HepG2 (cell line): ENCODE measurements around the gene TMEM134. TPM values are rescaled to one million over a fixed set of nuclear protein-coding genes. Genes with fewer than 3 reads are reported as not detected.
A peak's percentile ranks its signal among the peaks of the same experiment; 100 is the strongest.

ENCODE experiments used
- AKAP8 ChIP-seq: sonication (generic); formaldehyde crosslinking; IDR thresholded peaks from 2 replicates; pipeline ENCODE4 v1.5.1; 2020; ENCODE audit warnings: mild to moderate bottlenecking, missing genetic modification reagents
- ARID2 ChIP-seq: sonication (generic); formaldehyde crosslinking; IDR thresholded peaks from 2 replicates; pipeline ENCODE4 v1.8.1; 2022; ENCODE audit warnings: mild to moderate bottlenecking, missing genetic modification reagents, borderline replicate concordance
- ATM ChIP-seq: fragments of 450-650 bp; IDR thresholded peaks from 2 replicates; pipeline ENCODE4 v1.7.1; 2017; ENCODE audit warnings: mild to moderate bottlenecking, borderline replicate concordance
- DPF2 ChIP-seq: sonication (generic); formaldehyde crosslinking; IDR thresholded peaks from 2 replicates; pipeline ENCODE4 v1.4.0; 2020; ENCODE audit warnings: mild to moderate bottlenecking, low read depth, missing genetic modification reagents, borderline replicate concordance
- LRRFIP1 ChIP-seq: sonication (generic); formaldehyde crosslinking; conservative IDR thresholded peaks from 2 replicates; pipeline ENCODE4 v1.4.0; 2020; ENCODE audit warnings: missing genetic modification reagents
- MBNL3 ChIP-seq: fragments of 250-450 bp; sonication (Bioruptor Pico); conservative IDR thresholded peaks from 2 replicates; pipeline ENCODE4 v1.8.0; 2022; ENCODE audit warnings: mild to moderate bottlenecking, inconsistent platforms
- NFYB ChIP-seq: sonication (generic); formaldehyde crosslinking; IDR thresholded peaks from 2 replicates; pipeline ENCODE4 v1.4.0; 2020; ENCODE audit warnings: missing genetic modification reagents
- PHF21A ChIP-seq: sonication (generic); formaldehyde crosslinking; IDR thresholded peaks from 2 replicates; pipeline ENCODE4 v1.5.0; 2020; ENCODE audit warnings: mild to moderate bottlenecking, missing genetic modification reagents
- SALL1 ChIP-seq: sonication (generic); formaldehyde crosslinking; IDR thresholded peaks from 2 replicates; pipeline ENCODE4 v1.8.0; 2022; ENCODE audit warnings: mild to moderate bottlenecking, missing genetic modification reagents
- ZNF3 ChIP-seq: IDR thresholded peaks from 2 replicates; pipeline ENCODE4 v1.7.0; 2017; ENCODE audit warnings: inconsistent platforms
- ZNF430 ChIP-seq: sonication (generic); formaldehyde crosslinking; IDR thresholded peaks from 2 replicates; pipeline ENCODE4 v1.9.0; 2021; ENCODE audit warnings: mild to moderate bottlenecking, missing genetic modification reagents
- ZNF780A ChIP-seq: sonication (generic); formaldehyde crosslinking; IDR thresholded peaks from 2 replicates; pipeline ENCODE4 v1.8.0; 2022; ENCODE audit warnings: mild to moderate bottlenecking, missing genetic modification reagents, moderate library complexity
- polyA plus RNA-seq, 8 experiments: library from polyadenylated mRNA; depleted of rRNA in 3 of 8; stranded (reverse) in 7 of 8; unstranded in 1 of 8; fragments of >200 nt; fragmentation: Illumina TruSeq in 4 of 8; extraction: Trizol in 4 of 8; gene quantifications; 2 replicates each; pipeline versions ENCODE4 v1.2.1 to v1.2.3, GENCODE V29; 2011 to 2016; ENCODE audit warnings: low read depth in 4 of 8, missing spikeins in 1 of 8, mixed read lengths in 1 of 8; ENCODE audit not compliant: insufficient read depth in 1 of 8
- total RNA-seq, 5 experiments: library from RNA; depleted of rRNA; stranded (reverse); fragments of >200 nt; fragmentation: Illumina TruSeq; extraction: Trizol; gene quantifications; 2 replicates each; pipeline ENCODE4 v1.2.3, GENCODE V29; 2016; ENCODE audit warnings: low read depth in 1 of 5
- TF ChIP-seq, protein P1 (sequence below): IDR thresholded peaks from 2 replicates; pipeline ENCODE4 v1.6.1; 2016; ENCODE audit warnings: low read depth, missing genetic modification reagents, missing compliant biosample characterization
- TF ChIP-seq, protein P2 (sequence below): sonication (generic); formaldehyde crosslinking; IDR thresholded peaks from 2 replicates; pipeline ENCODE4 v1.4.0; 2020; ENCODE audit warnings: missing genetic modification reagents
- TF ChIP-seq, protein P3 (sequence below): sonication (generic); formaldehyde crosslinking; IDR thresholded peaks from 2 replicates; pipeline ENCODE4 v1.8.1; 2023; ENCODE audit warnings: missing genetic modification reagents, inconsistent platforms, borderline replicate concordance
- TF ChIP-seq, protein P4 (sequence below): sonication (generic); formaldehyde crosslinking; IDR thresholded peaks from 2 replicates; pipeline ENCODE4 v1.5.1; 2020; ENCODE audit warnings: missing genetic modification reagents, mild to moderate bottlenecking, borderline replicate concordance

TMEM134 gene
- total and polyA plus RNA-seq, 2 of the 13 experiments (the other 11 are each of a cell fraction or from before 2014, with no cell fraction given) = 6.9 to 26.9 TPM

- TF ChIP-seq, protein P1, sequence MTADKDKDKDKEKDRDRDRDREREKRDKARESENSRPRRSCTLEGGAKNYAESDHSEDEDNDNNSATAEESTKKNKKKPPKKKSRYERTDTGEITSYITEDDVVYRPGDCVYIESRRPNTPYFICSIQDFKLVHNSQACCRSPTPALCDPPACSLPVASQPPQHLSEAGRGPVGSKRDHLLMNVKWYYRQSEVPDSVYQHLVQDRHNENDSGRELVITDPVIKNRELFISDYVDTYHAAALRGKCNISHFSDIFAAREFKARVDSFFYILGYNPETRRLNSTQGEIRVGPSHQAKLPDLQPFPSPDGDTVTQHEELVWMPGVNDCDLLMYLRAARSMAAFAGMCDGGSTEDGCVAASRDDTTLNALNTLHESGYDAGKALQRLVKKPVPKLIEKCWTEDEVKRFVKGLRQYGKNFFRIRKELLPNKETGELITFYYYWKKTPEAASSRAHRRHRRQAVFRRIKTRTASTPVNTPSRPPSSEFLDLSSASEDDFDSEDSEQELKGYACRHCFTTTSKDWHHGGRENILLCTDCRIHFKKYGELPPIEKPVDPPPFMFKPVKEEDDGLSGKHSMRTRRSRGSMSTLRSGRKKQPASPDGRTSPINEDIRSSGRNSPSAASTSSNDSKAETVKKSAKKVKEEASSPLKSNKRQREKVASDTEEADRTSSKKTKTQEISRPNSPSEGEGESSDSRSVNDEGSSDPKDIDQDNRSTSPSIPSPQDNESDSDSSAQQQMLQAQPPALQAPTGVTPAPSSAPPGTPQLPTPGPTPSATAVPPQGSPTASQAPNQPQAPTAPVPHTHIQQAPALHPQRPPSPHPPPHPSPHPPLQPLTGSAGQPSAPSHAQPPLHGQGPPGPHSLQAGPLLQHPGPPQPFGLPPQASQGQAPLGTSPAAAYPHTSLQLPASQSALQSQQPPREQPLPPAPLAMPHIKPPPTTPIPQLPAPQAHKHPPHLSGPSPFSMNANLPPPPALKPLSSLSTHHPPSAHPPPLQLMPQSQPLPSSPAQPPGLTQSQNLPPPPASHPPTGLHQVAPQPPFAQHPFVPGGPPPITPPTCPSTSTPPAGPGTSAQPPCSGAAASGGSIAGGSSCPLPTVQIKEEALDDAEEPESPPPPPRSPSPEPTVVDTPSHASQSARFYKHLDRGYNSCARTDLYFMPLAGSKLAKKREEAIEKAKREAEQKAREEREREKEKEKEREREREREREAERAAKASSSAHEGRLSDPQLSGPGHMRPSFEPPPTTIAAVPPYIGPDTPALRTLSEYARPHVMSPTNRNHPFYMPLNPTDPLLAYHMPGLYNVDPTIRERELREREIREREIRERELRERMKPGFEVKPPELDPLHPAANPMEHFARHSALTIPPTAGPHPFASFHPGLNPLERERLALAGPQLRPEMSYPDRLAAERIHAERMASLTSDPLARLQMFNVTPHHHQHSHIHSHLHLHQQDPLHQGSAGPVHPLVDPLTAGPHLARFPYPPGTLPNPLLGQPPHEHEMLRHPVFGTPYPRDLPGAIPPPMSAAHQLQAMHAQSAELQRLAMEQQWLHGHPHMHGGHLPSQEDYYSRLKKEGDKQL (CRISPR knock-in tag) = no peak
- TF ChIP-seq ZNF780A = no peak
- TF ChIP-seq DPF2 (CRISPR knock-in tag) = no peak
- TF ChIP-seq ZNF3 (CRISPR knock-in tag) = no peak
- no peak for TF ChIP-seq LRRFIP1 (CRISPR knock-in tag)
- no peak for TF ChIP-seq ATM
- TF ChIP-seq AKAP8 (CRISPR knock-in tag) = no peak
- no peak for TF ChIP-seq SALL1 (CRISPR knock-in tag)
- peak; percentile 97 for TF ChIP-seq NFYB (CRISPR knock-in tag)
- TF ChIP-seq PHF21A (CRISPR knock-in tag) = peak; percentile 94
- no peak for TF ChIP-seq ARID2 (CRISPR knock-in tag)
- 0 out of 2 replicates have a peak, but pooled peaks have one; percentile 7 for TF ChIP-seq ZNF430 (CRISPR knock-in tag)
- TF ChIP-seq, protein P2, sequence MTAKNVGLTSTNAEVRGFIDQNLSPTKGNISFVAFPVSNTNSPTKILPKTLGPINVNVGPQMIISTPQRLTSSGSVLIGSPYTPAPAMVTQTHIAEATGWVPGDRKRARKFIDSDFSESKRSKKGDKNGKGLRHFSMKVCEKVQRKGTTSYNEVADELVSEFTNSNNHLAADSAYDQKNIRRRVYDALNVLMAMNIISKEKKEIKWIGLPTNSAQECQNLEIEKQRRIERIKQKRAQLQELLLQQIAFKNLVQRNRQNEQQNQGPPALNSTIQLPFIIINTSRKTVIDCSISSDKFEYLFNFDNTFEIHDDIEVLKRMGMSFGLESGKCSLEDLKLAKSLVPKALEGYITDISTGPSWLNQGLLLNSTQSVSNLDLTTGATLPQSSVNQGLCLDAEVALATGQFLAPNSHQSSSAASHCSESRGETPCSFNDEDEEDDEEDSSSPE (CRISPR knock-in tag) = peak; percentile 95
- TF ChIP-seq, protein P3, sequence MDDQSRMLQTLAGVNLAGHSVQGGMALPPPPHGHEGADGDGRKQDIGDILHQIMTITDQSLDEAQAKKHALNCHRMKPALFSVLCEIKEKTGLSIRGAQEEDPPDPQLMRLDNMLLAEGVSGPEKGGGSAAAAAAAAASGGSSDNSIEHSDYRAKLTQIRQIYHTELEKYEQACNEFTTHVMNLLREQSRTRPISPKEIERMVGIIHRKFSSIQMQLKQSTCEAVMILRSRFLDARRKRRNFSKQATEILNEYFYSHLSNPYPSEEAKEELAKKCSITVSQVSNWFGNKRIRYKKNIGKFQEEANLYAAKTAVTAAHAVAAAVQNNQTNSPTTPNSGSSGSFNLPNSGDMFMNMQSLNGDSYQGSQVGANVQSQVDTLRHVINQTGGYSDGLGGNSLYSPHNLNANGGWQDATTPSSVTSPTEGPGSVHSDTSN = peak; percentile 45; the same call in 1 of the 2 replicates
- TF ChIP-seq, protein P4, sequence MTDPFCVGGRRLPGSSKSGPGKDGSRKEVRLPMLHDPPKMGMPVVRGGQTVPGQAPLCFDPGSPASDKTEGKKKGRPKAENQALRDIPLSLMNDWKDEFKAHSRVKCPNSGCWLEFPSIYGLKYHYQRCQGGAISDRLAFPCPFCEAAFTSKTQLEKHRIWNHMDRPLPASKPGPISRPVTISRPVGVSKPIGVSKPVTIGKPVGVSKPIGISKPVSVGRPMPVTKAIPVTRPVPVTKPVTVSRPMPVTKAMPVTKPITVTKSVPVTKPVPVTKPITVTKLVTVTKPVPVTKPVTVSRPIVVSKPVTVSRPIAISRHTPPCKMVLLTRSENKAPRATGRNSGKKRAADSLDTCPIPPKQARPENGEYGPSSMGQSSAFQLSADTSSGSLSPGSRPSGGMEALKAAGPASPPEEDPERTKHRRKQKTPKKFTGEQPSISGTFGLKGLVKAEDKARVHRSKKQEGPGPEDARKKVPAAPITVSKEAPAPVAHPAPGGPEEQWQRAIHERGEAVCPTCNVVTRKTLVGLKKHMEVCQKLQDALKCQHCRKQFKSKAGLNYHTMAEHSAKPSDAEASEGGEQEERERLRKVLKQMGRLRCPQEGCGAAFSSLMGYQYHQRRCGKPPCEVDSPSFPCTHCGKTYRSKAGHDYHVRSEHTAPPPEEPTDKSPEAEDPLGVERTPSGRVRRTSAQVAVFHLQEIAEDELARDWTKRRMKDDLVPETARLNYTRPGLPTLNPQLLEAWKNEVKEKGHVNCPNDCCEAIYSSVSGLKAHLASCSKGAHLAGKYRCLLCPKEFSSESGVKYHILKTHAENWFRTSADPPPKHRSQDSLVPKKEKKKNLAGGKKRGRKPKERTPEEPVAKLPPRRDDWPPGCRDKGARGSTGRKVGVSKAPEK (CRISPR knock-in tag) = no peak
- no peak for TF ChIP-seq MBNL3
Measured at GRCh38 chr11:67507864-67508485, 38.9 kb upstream of the TMEM134 start, which contains the start of gene CDK2AP2 (continued).
